ENCODE data around the gene ZFP82.

ZFP82 gene

GRCh38 chr19:36379510-36379819, 39.0 kb downstream of the ZFP82 start:
- 0 out of 2 replicates have a peak, but pooled peaks cover 4% of the 10 kb centered on the region for H3K36me3 ChIP-seq (ENCODE audit: insufficient read depth)
- H2AFZ ChIP-seq (ENCODE audit: low read depth): peak overlapping the region; percentile 100
- TF ChIP-seq CTCF (conservative IDR thresholded peaks at IDR 0.05; ENCODE audit: low read depth, low read length): no peak
- peaks cover 9% of the 10 kb centered on the region for H3K4me1 ChIP-seq (ENCODE audit: low read depth, poor library complexity, severe bottlenecking)
- no peaks in the 10 kb centered on the region for H3K27me3 ChIP-seq (ENCODE audit: insufficient read depth, low read depth)
- no peak overlapping the region for H3K27ac ChIP-seq
- H3K4me3 ChIP-seq (IDR thresholded peaks at IDR 0.05; ENCODE audit: insufficient read depth, low read depth, low read length): no peak overlapping the region
- H4K20me1 ChIP-seq (ENCODE audit: insufficient read depth): no peaks in the 10 kb centered on the region
- no peaks in the 10 kb centered on the region for H3K79me2 ChIP-seq (ENCODE audit: insufficient read depth, low read depth)
- H3K4me2 ChIP-seq: peak overlapping the region; percentile 89
- no peak overlapping the region for H3K9ac ChIP-seq

- Histone ChIP-seq H3K4me2 (peak within 1 kb of the TSS; percentile 89), H3K9ac (peak within 1 kb of the TSS; percentile 56; the same call in 1 of the 2 replicates), H3K4me1 (ENCODE audit: low read depth, poor library complexity, severe bottlenecking) (peaks cover 9% of the 10 kb centered on the region), H3K36me3 (ENCODE audit: insufficient read depth) (0 out of 2 replicates have a peak, but pooled peaks cover 4% of the 10 kb centered on the region), H3K79me2 (ENCODE audit: insufficient read depth, low read depth) (no peaks in the 10 kb centered on the region), H3K27me3 (ENCODE audit: insufficient read depth, low read depth) (no peaks in the 10 kb centered on the region), H2AFZ (ENCODE audit: low read depth) (peak within 1 kb of the TSS; percentile 100), H3K27ac (peak within 1 kb of the TSS; percentile 41; the same call in 1 of the 2 replicates), H3K4me3 (IDR thresholded peaks at IDR 0.05; ENCODE audit: insufficient read depth, low read depth, low read length) (peak within 1 kb of the TSS; percentile 22), H4K20me1 (ENCODE audit: insufficient read depth) (no peaks in the 10 kb centered on the region)
- TF ChIP-seq CTCF (conservative IDR thresholded peaks at IDR 0.05; ENCODE audit: low read depth, low read length): no peak; the same call in 1 of the 2 replicates
Observed at GRCh38 chr19:36378625-36379509, 39.6 kb downstream of the ZFP82 start, which contains the start of gene ZFP14. ZFP14 (minus strand) TSS chr19:36379201; CDS start chr19:36367892, 11,309 bp downstream.

GRCh38 chr19:36377541-36378178, 40.8 kb downstream of the ZFP82 start:
- Histone ChIP-seq H3K9ac (no peak overlapping the region), H2AFZ (ENCODE audit: low read depth) (peak overlapping the region; percentile 100; the same call in 1 of the 2 replicates), H3K4me2 (peak overlapping the region; percentile 89; the same call in 1 of the 2 replicates), H4K20me1 (ENCODE audit: insufficient read depth) (no peaks in the 10 kb centered on the region), H3K27ac (no peak overlapping the region), H3K79me2 (ENCODE audit: insufficient read depth, low read depth) (no peaks in the 10 kb centered on the region), H3K4me3 (IDR thresholded peaks at IDR 0.05; ENCODE audit: insufficient read depth, low read depth, low read length) (no peak overlapping the region), H3K4me1 (ENCODE audit: low read depth, poor library complexity, severe bottlenecking) (peaks cover 9% of the 10 kb centered on the region), H3K27me3 (ENCODE audit: insufficient read depth, low read depth) (no peaks in the 10 kb centered on the region), H3K36me3 (ENCODE audit: insufficient read depth) (0 out of 2 replicates have a peak, but pooled peaks cover 4% of the 10 kb centered on the region)
- no peak for TF ChIP-seq CTCF (conservative IDR thresholded peaks at IDR 0.05; ENCODE audit: low read depth, low read length)

- H3K27ac ChIP-seq: no peak overlapping the region
- no peak overlapping the region for H3K4me3 ChIP-seq (IDR thresholded peaks at IDR 0.05; ENCODE audit: insufficient read depth, low read depth, low read length)
- H4K20me1 ChIP-seq (ENCODE audit: insufficient read depth): no peaks in the 10 kb centered on the region
- no peaks in the 10 kb centered on the region for H3K79me2 ChIP-seq (ENCODE audit: insufficient read depth, low read depth)
- no peak for TF ChIP-seq CTCF (conservative IDR thresholded peaks at IDR 0.05; ENCODE audit: low read depth, low read length)
- H3K4me1 ChIP-seq (ENCODE audit: low read depth, poor library complexity, severe bottlenecking): peaks cover 9% of the 10 kb centered on the region
- H3K9ac ChIP-seq: no peak overlapping the region
- H3K36me3 ChIP-seq (ENCODE audit: insufficient read depth): no peaks in the 10 kb centered on the region
- H3K27me3 ChIP-seq (ENCODE audit: insufficient read depth, low read depth): no peaks in the 10 kb centered on the region
- no peak overlapping the region for H2AFZ ChIP-seq (ENCODE audit: low read depth)
- H3K4me2 ChIP-seq: no peak overlapping the region
Observed at GRCh38 chr19:36373638-36374156, 44.7 kb downstream of the ZFP82 start.
